Naive thymus-derived CD4-positive, alpha-beta T cell (primary cell): ENCODE data around the gene FAM151A. TPM values are rescaled to one million over a fixed set of nuclear protein-coding genes. Genes with fewer than 3 reads are reported as not detected.

ENCODE experiments used
- ATAC-seq: fragments of 150-1000 bp; cut with Tn5 transposase; 2 replicates; pipeline ENCODE4 v1.10.0; 2021; ENCODE audit warnings: mild to moderate bottlenecking, moderate library complexity
- CTCF ChIA-PET: fragments of 350-600 bp; sonication (Branson Sonifier 250); formaldehyde crosslinking; loops from one replicate; lab custom pipeline; 2021; ENCODE audit warnings: antibody characterized with exemption; lab: Charles Lee
- POLR2A ChIA-PET: fragments of 350-600 bp; sonication (Branson Sonifier 250); formaldehyde crosslinking; loops from one replicate; lab custom pipeline; 2021; ENCODE audit warnings: antibody characterized with exemption, inconsistent platforms; lab: Charles Lee
- DNase-seq, 9 donors: peaks; one replicate each; pipeline versions ENCODE4 v3.0.0 to v3.0.0-alpha.2; 2020 to 2022; ENCODE audit warnings: mixed read lengths in 1 of 9
- H3K27ac ChIP-seq: one replicate; pipeline ENCODE4 v1.7.0; 2013; ENCODE audit warnings: mild to moderate bottlenecking, low read depth, low read length, moderate library complexity
- H3K27me3 ChIP-seq, 2 donors: one replicate each; pipeline ENCODE4 v1.7.0; 2013; ENCODE audit warnings: low read length in 2 of 2, mild to moderate bottlenecking in 2 of 2, moderate library complexity in 2 of 2; ENCODE audit not compliant: control insufficient read depth in 2 of 2, insufficient read depth in 2 of 2
- H3K36me3 ChIP-seq, 3 experiments: 1 replicate in 2 of 3; 2 replicates in 1 of 3; pipeline ENCODE4 v1.7.0; 2013; ENCODE audit warnings: low read length in 3 of 3, mild to moderate bottlenecking in 3 of 3, moderate library complexity in 1 of 3; ENCODE audit not compliant: insufficient read depth in 3 of 3, control insufficient read depth in 2 of 3
- H3K4me1 ChIP-seq, 2 donors: one replicate each; pipeline ENCODE4 v1.7.0; 2013; ENCODE audit warnings: low read length in 2 of 2, mild to moderate bottlenecking in 2 of 2, moderate library complexity in 1 of 2; ENCODE audit not compliant: control insufficient read depth in 2 of 2, insufficient read depth in 2 of 2
- H3K4me3 ChIP-seq: 2 replicates; pipeline ENCODE4 v1.7.0; 2013; ENCODE audit warnings: mild to moderate bottlenecking, low read length
- H3K9me3 ChIP-seq, 3 experiments: 1 replicate in 2 of 3; 2 replicates in 1 of 3; pipeline ENCODE4 v1.7.0; 2013; ENCODE audit warnings: low read length in 3 of 3; ENCODE audit not compliant: control insufficient read depth in 2 of 3
- H3K27ac Mint-ChIP-seq, 9 donors: one replicate each; pipeline ENCODE4 v1.8.0; 2020 to 2022; ENCODE audit warnings: mixed read lengths in 9 of 9, mild to moderate bottlenecking in 8 of 9, moderate library complexity in 5 of 9, inconsistent platforms in 2 of 9
- H3K27me3 Mint-ChIP-seq, 5 donors: one replicate each; pipeline ENCODE4 v1.8.0; 2021 to 2022; ENCODE audit warnings: mixed read lengths in 5 of 5, mild to moderate bottlenecking in 1 of 5
- H3K36me3 Mint-ChIP-seq, 5 donors: one replicate each; pipeline ENCODE4 v1.8.0; 2020 to 2022; ENCODE audit warnings: mixed read lengths in 5 of 5, mild to moderate bottlenecking in 3 of 5, inconsistent platforms in 1 of 5
- H3K4me1 Mint-ChIP-seq, 7 donors: one replicate each; pipeline ENCODE4 v1.8.0; 2020 to 2022; ENCODE audit warnings: mixed read lengths in 7 of 7, mild to moderate bottlenecking in 3 of 7, inconsistent platforms in 1 of 7
- H3K4me3 Mint-ChIP-seq, 10 donors: one replicate each; pipeline ENCODE4 v1.8.0; 2020 to 2022; ENCODE audit warnings: mild to moderate bottlenecking in 10 of 10, mixed read lengths in 10 of 10, moderate library complexity in 6 of 10, inconsistent platforms in 2 of 10
- H3K9me3 Mint-ChIP-seq, 11 donors: one replicate each; pipeline ENCODE4 v1.8.0; 2020 to 2022; ENCODE audit warnings: mixed read lengths in 11 of 11, mild to moderate bottlenecking in 4 of 11, inconsistent platforms in 1 of 11, moderate library complexity in 1 of 11
- intact Hi-C, 2 donors: fragments of 100-400 bp; cut with micrococcal nuclease; formaldehyde crosslinking; loops; one replicate each; pipeline ENCODE4 v1.15.1; 2023
- polyA plus RNA-seq, 2 donors: library from polyadenylated mRNA; unstranded; fragments of 300-500 nt; fragmentation: Illumina TruSeq; gene quantifications; one replicate each; pipeline ENCODE4 v1.2.3, GENCODE V29; 2021
- total RNA-seq, 6 experiments: library from RNA in 5 of 6; stranded (reverse) in 5 of 6; gene quantifications; 1 replicate in 5 of 6; 2 replicates in 1 of 6; pipeline ENCODE4 v1.2.3 and lab custom pipeline; 2021 to 2026

The FAM151A gene
- total and polyA plus RNA-seq, 7 experiments from 2014 or later, result not detected

- peak overlapping the region in 1 of 9 donors; percentile 72 for H3K27ac Mint-ChIP-seq
- no peaks in the 10 kb centered on the region for H3K36me3 Mint-ChIP-seq
- no peak overlapping the region for H3K4me3 ChIP-seq
- H3K27me3 ChIP-seq, result no peaks in the 10 kb centered on the region
- H3K4me1 ChIP-seq, result no peaks in the 10 kb centered on the region
- no peaks in the 10 kb centered on the region for H3K9me3 ChIP-seq
- no peaks in the 10 kb centered on the region for H3K36me3 ChIP-seq
- ChIA-PET POLR2A (no interaction called here), CTCF (no interaction called here)
- peaks cover 0 to 12% (median 4%) of the 10 kb centered on the region in 7 donors for H3K4me1 Mint-ChIP-seq
- DNase-seq (no peak), ATAC-seq (peak; percentile 22)
- H3K27me3 Mint-ChIP-seq, result peaks cover 0 to 4% (median 0%) of the 10 kb centered on the region in 5 donors
- intact Hi-C loops, result no loop called here
- H3K9me3 Mint-ChIP-seq, result no peaks in the 10 kb centered on the region
- no peak overlapping the region for H3K4me3 Mint-ChIP-seq
- no peak overlapping the region for H3K27ac ChIP-seq
Measured at GRCh38 chr1:54567961-54568360, 55.4 kb downstream of the FAM151A start.

GRCh38 chr1:54566438-54567141 lies 56.7 kb downstream of the FAM151A start:
- ATAC-seq, result no peak
- no peaks in the 10 kb centered on the region for H3K36me3 Mint-ChIP-seq
- no peak for DNase-seq
- H3K27ac Mint-ChIP-seq, result peak overlapping the region in 2 of 9 donors; percentile 3 to 16
- no peak overlapping the region for H3K4me3 Mint-ChIP-seq
- Histone ChIP-seq H3K36me3 (no peaks in the 10 kb centered on the region), H3K27ac (no peak overlapping the region), H3K4me1 (no peaks in the 10 kb centered on the region), H3K4me3 (no peak overlapping the region), H3K27me3 (no peaks in the 10 kb centered on the region), H3K9me3 (no peaks in the 10 kb centered on the region)
- intact Hi-C loops, result no loop called here
- ChIA-PET POLR2A (no interaction called here), CTCF (no interaction called here)
- H3K27me3 Mint-ChIP-seq, result peaks cover 0 to 4% (median 0%) of the 10 kb centered on the region in 5 donors
- H3K9me3 Mint-ChIP-seq, result no peaks in the 10 kb centered on the region
- H3K4me1 Mint-ChIP-seq, result peaks cover 0 to 7% (median 2%) of the 10 kb centered on the region in 7 donors

GRCh38 chr1:54565113-54565501 lies 58.2 kb downstream of the FAM151A start:
- H3K4me3 Mint-ChIP-seq, result no peak overlapping the region
- CTCF ChIA-PET, result interaction anchor here (0.5 kb wide), 1 partner anchor 20 kb away, joined by 4 read pairs; no protein-coding TSS in a partner anchor
- POLR2A ChIA-PET, result no interaction called here

GRCh38 chr1:54564312-54565112 lies 58.8 kb downstream of the FAM151A start:
- Histone ChIP-seq H3K36me3 (no peaks in the 10 kb centered on the region), H3K4me1 (no peaks in the 10 kb centered on the region), H3K27me3 (no peaks in the 10 kb centered on the region), H3K27ac (no peak overlapping the region), H3K4me3 (no peak overlapping the region), H3K9me3 (no peaks in the 10 kb centered on the region)
- ChIA-PET CTCF (no interaction called here), POLR2A (interaction anchor here (1.0 kb wide), 1 partner anchor 12 kb away, joined by 3 read pairs; no protein-coding TSS in a partner anchor)
- H3K9me3 Mint-ChIP-seq, result no peaks in the 10 kb centered on the region
- intact Hi-C loops, result no loop called here
- H3K4me3 Mint-ChIP-seq, result no peak overlapping the region
- peaks cover 0 to 5% (median 0%) of the 10 kb centered on the region in 7 donors for H3K4me1 Mint-ChIP-seq
- H3K27me3 Mint-ChIP-seq, result peaks cover 0 to 4% (median 0%) of the 10 kb centered on the region in 5 donors
- H3K36me3 Mint-ChIP-seq, result no peaks in the 10 kb centered on the region
- ATAC-seq (no peak), DNase-seq (no peak)
- H3K27ac Mint-ChIP-seq, result no peak overlapping the region

More at GRCh38 chr1:54565113-54565501, 58.2 kb downstream of the FAM151A start:
- H3K27ac ChIP-seq, result no peak overlapping the region
- intact Hi-C loops, result no loop called here
- no peaks in the 10 kb centered on the region for H3K27me3 ChIP-seq
- H3K9me3 Mint-ChIP-seq, result no peaks in the 10 kb centered on the region
- peaks cover 0 to 5% (median 0%) of the 10 kb centered on the region in 7 donors for H3K4me1 Mint-ChIP-seq
- no peaks in the 10 kb centered on the region for H3K36me3 Mint-ChIP-seq
- DNase-seq (no peak), ATAC-seq (no peak)
- no peaks in the 10 kb centered on the region for H3K4me1 ChIP-seq
- no peak overlapping the region for H3K27ac Mint-ChIP-seq
- H3K27me3 Mint-ChIP-seq, result peaks cover 0 to 4% (median 0%) of the 10 kb centered on the region in 5 donors
- no peak overlapping the region for H3K4me3 ChIP-seq
- no peaks in the 10 kb centered on the region for H3K36me3 ChIP-seq
- H3K9me3 ChIP-seq, result no peaks in the 10 kb centered on the region

GRCh38 chr1:54559771-54560231 lies 63.5 kb downstream of the FAM151A start:
- CTCF ChIA-PET, result no interaction called here
- POLR2A ChIA-PET, result no interaction called here
- H3K9me3 Mint-ChIP-seq, result peaks cover 0 to 8% (median 0%) of the 10 kb centered on the region in 11 donors
- H3K4me1 Mint-ChIP-seq, result peaks cover 0 to 4% (median 0%) of the 10 kb centered on the region in 7 donors
- ATAC-seq (no peak), DNase-seq (no peak)
- H3K27ac Mint-ChIP-seq, result no peak overlapping the region
- peaks cover 0 to 4% (median 0%) of the 10 kb centered on the region in 5 donors for H3K27me3 Mint-ChIP-seq
- no peaks in the 10 kb centered on the region for H3K4me1 ChIP-seq
- no peak overlapping the region for H3K4me3 ChIP-seq
- no peaks in the 10 kb centered on the region for H3K27me3 ChIP-seq
- no peaks in the 10 kb centered on the region for H3K9me3 ChIP-seq
- peaks cover 0 to 3% (median 0%) of the 10 kb centered on the region in 5 donors for H3K36me3 Mint-ChIP-seq
- no peak overlapping the region for H3K4me3 Mint-ChIP-seq
- H3K36me3 ChIP-seq, result no peaks in the 10 kb centered on the region
- intact Hi-C loops, result no loop called here
- no peak overlapping the region for H3K27ac ChIP-seq
